ENCODE data around the gene VWA5B2.

DNA sequence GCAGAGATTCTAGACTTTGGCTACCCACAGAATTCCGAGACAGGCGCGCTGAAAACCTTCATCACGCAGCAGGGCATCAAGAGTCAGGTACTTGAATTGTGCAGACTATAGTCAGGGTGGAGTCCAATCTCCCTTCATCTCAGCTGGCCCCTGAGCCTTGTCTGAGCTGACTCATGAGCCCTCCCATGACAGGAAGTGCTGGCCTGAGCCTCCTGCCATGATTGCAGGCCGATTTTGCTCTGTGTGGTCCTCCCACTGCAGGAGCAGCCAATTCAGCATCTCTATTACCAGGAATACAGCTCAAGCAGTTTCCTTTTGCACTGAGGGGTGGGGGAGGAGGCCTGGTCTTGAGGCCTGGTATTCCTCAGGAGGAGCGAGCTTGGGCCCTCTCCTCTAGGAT, 49.2 kb upstream of the VWA5B2 start:
- TF ChIP-seq, protein P1, sequence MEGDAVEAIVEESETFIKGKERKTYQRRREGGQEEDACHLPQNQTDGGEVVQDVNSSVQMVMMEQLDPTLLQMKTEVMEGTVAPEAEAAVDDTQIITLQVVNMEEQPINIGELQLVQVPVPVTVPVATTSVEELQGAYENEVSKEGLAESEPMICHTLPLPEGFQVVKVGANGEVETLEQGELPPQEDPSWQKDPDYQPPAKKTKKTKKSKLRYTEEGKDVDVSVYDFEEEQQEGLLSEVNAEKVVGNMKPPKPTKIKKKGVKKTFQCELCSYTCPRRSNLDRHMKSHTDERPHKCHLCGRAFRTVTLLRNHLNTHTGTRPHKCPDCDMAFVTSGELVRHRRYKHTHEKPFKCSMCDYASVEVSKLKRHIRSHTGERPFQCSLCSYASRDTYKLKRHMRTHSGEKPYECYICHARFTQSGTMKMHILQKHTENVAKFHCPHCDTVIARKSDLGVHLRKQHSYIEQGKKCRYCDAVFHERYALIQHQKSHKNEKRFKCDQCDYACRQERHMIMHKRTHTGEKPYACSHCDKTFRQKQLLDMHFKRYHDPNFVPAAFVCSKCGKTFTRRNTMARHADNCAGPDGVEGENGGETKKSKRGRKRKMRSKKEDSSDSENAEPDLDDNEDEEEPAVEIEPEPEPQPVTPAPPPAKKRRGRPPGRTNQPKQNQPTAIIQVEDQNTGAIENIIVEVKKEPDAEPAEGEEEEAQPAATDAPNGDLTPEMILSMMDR (conservative IDR thresholded peaks at IDR 0.05; ENCODE audit: low read depth, low read length), result no peak
- TF ChIP-seq MXI1 (IDR thresholded peaks at IDR 0.05; ENCODE audit: borderline replicate concordance, low read depth, low read length) (no peak), POLR2A (IDR thresholded peaks at IDR 0.05; ENCODE audit: low read depth, low read length) (no peak), CHD1 (IDR thresholded peaks at IDR 0.05; ENCODE audit: low read depth, low read length) (no peak), BHLHE40 (IDR thresholded peaks at IDR 0.05; ENCODE audit: low read depth, low read length) (no peak), FOS (IDR thresholded peaks at IDR 0.05; ENCODE audit: low read depth, low read length) (no peak)
- TF ChIP-seq, protein P2, sequence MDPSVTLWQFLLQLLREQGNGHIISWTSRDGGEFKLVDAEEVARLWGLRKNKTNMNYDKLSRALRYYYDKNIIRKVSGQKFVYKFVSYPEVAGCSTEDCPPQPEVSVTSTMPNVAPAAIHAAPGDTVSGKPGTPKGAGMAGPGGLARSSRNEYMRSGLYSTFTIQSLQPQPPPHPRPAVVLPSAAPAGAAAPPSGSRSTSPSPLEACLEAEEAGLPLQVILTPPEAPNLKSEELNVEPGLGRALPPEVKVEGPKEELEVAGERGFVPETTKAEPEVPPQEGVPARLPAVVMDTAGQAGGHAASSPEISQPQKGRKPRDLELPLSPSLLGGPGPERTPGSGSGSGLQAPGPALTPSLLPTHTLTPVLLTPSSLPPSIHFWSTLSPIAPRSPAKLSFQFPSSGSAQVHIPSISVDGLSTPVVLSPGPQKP (IDR thresholded peaks at IDR 0.05; ENCODE audit: borderline replicate concordance, low read depth, low read length), result no peak
